Stromal cell of bone marrow (primary cell): ENCODE results near the gene GFOD1.
A peak's percentile ranks its signal among the peaks of the same experiment; 100 is the strongest.
"Not testable (repeated sequence)": the region's sequence is repeated elsewhere in the genome, so short reads cannot be mapped to it uniquely, and the experiment has no call there.

Experiments
- DNase-seq: peaks from one replicate; pipeline ENCODE4 v3.0.0-alpha.2; 2012; ENCODE audit warnings: low read depth

GFOD1 gene

DNA sequence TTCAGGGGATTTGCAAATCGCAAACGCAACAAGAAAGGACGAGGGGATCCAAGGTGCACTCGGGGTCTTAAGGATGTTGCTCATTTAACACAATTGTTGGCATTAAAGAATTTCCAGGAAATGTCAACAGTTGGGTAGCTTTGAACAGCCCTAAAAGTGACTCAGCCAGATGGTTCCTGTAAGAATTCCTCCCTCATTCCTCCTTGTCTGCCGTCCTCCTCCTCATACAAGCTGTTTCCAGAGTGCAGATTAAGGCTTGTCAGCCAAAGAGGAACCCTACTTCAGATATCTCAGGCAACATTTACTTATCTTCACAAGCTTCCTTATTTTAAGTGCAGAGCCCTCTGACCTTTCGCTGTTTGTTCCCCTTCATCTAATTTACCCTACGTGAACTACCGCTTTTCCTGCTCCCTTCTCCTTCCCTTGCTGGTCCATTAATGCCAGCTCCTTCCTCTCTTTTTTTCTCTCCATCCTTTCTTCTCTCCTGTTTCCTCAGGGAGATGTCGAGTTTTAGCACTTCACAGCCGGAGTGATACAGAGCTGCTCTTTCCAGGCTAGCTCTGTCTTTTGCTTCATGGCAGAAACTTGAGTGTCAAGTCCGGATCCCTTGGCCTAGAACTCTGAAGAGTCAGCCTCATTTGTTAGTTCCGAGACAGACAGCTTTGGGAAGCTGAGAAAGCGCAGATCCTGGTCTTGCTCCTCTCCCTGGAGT lies 132.9 kb downstream of the GFOD1 start:
- DNase-seq = no peak

DNA sequence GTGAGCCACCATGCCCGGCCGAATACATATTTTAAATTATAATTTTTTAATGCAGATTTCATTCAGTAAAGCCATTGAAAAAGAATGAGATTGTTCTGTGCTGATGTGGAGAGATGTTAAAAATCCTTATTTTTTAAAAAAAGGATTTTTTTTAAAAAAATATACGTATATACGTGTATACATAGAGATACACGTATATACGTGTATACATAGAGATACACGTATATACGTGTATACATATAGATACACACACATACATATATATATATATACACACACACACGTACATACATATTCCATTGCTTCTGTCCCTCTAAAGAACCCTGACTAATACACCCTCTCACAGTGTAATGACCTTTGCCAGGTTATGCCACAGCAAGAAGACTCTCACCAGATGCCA lies 135.2 kb downstream of the GFOD1 start:
- DNase-seq = no peak

DNA sequence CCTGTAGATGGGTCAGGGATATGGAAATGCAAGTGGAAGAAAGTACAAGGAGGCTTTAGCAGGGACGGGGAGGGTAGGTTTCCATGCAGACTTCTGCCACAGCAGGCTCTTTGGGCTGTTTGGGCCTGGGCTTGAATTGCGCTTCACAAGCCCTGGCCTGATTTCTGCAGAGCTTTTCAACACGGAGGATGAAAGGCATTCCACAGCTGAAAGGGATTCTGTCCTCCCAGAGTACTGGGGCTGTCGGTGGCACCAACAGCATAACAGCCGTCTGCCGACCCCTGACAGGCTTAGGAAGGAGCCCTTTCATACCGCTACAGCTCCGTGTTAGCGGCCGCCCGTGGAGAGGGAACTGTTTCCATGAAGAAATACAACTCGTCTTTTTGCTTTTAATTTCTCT lies 136.1 kb downstream of the GFOD1 start:
- DNase-seq = no peak

DNA sequence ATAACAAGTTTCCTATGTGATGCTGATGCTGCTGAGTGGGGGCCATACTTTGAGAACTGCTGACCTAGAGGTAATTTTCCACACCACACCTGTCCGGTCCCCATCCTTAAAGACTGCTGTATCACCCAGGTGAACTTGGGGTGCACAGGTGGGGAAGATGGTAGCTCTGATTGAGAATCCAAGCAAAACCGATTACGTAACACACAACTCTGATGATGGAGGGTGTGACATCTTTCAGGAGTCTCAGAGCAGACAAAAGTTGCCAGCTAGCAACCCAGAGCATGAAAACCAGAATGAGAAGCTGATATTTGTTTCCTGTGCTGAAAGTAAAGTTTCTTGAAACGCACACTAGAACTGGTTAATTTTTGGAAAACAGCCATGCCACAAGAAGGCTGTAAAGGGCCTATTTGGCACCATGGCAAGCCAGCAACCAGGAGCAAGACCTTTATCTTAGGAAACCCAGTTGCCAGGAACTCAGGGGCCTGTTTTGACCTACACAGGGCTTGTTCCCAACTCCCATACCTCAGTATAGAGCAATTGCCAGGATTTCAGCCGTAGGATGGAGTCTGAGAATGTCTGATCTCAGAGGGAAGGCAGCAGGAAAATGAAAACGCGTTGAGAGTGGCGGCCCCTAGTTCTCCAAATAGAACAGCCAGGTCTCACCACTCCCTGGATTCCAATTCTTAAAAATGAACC lies 137.4 kb downstream of the GFOD1 start:
- no peak for DNase-seq

DNA sequence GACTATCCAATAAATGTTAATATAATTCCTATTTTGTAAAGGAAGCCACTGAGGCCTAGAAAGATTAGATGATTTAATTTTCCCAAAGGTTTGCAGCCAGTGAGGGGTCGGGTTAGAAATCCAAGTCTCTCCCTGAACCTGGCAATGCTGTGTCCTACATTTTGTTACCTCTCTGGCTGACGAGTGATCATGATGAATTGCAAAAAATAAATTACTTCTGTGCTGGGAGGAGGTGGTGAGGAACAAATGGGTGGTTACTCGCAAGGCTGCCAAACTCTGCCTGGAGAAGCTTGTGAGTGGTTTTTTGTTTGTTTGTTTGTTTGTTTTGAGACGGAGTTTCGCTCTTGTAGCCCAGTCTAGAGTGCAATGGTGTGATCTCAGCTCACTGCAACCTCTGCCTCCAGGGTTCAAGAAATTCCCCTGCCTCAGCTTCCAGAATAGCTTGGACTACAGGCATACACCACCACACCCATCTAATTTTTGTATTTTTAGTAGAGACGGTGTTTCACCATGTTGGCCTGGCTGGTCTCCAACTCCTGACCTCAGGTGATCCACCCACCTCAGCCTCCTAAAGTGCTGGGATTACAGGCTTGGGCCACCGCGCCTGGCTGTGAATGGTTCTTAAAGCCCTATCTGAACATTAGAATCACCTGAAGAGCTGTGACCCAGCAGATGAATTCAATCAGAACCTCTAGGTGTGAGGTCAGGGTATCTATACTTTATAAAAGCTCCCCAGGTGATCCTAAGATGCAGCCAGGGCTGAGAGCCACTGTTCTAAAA lies 138.9 kb downstream of the GFOD1 start:
- DNase-seq = no peak

DNA sequence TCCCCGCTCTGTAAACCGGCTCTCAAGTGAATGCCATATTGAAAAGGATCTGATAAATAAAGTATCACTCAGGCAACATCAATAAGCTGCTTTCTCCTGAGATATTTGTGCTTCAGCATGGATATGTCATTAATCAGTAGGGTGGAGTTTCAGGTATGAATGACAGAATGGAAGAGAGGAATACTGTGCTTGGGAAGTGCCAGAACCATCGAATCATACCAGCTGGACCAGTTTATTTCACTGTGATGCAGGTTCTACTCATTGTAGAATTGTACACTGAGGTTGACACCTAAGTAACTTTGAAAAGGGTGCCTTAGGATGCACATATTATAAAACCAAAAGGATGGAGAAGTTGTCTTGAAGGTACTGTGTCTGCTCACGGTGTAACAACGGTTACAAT lies 141.2 kb downstream of the GFOD1 start:
- DNase-seq = no peak

DNA sequence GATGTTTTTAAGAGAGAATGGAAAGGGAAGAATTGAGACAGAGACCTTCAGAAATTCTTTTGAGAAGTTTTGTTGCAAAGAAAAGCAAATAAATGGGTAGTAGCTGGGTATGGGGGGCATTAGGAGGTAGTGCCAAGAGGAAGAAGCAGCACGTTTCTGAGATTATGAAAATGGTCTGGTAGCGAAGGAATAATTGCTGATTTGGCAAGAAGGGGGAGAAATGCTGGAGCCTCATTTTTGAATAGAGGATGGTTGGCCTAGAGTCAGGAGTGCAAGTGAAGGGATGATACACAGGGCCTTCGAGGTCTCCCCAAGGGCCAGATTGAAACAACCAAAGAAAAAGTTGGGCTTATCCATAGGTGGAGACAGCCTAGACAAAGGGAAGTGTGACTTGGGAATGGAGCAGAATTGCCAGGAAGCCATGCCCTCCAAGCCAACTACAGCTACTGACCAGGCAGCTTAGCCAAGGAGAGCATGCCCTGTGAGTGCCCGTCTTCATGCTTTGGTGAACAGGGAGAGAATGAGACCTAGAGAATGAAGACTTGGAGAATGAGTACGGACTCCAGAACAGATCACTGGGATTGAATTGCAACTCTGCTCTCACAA lies 144.9 kb downstream of the GFOD1 start:
- DNase-seq = no peak

DNA sequence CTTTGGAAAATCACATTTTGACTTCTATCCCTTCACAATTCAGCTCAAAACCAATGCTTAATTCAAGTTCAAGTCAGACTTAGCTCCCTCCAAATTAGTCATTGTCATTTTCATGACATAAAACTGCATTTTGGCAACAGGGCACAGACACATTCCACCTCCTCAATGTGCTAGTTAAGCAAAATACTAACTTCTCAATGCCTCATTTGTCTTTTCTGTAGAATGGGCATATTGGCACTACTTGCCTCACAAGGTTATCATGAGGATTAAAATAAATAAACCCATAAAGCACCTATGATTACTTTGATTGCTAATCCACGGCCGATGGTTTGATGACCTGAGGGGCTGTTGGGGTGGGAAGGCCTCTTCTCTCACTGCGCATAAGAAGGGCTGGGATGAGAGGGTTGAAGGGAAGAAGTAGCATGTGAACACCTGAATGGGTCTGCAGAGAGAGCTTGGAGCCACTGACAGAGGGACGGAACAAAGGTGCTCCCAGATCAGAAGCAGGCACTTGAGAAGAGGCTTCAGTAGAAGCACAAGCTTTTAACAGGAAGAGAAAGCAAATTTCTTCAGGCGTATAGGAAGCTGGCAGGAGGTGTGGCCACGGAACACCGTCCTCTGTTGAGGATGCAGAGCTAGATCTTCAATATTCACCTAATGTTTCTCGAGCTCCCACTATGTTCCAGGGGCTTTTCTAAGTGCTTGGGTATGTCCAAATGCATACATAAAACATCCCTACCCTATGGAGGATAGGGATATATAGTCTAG lies 147.4 kb downstream of the GFOD1 start:
- DNase-seq = no peak

DNA sequence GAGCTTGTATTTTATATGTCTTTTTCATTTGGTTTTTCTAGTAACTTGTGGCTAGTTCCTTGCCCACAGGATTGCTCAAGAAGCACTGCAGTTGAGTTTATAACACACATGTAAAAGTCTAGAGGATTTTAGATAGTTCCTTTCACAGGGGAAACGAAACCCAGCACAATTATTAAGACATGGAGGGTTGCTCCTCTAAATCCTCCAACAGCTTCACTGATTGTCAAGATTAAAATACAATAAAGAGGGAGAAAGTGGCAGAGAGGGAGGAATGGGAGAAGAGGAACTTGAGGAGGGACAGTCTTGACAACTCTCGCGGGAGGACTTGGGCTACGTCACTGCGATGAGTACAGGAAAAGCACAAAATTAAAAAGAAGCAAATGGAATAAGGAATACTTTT lies 149.4 kb downstream of the GFOD1 start:
- DNase-seq = no peak

DNA sequence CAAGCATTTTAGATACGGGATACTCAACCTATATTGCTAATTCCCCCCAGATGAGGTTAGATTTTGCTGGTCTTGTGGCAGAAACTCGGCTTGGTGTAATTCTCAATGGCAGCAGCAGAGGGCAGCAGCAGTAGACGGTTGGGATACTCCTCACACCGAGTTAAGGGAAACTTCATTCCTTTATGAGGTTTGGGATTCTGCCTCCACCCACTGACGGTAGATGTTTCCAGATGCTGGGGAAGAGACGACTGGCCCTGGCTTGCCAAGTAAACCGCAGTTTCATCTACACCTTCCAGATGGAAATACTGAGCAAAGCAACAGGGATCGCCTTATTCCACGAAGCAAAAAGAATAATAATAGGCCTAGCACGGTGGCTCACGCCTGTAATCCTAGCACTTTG lies 150.8 kb downstream of the GFOD1 start:
- peak; percentile 86 for DNase-seq

DNA sequence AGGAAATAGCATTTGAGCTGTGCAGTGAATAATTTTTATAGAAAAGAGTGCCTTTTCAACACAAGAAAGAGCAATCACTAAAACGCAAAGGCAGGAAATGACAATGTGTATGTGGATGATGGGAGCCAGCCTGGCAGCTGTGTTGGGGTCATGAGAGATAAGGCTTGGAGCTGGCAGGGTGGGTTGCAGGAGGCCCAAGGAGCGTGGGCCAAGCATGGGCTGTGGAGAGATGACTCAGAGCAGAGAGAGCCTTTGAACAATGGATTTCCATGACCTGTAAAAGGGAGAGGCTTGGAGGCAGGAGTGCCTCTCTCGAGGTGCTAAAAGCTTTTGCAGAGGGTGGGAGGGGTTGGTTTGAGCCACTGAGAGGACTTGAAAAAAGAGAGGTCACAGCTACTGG lies 152.4 kb downstream of the GFOD1 start:
- DNase-seq = no peak

DNA sequence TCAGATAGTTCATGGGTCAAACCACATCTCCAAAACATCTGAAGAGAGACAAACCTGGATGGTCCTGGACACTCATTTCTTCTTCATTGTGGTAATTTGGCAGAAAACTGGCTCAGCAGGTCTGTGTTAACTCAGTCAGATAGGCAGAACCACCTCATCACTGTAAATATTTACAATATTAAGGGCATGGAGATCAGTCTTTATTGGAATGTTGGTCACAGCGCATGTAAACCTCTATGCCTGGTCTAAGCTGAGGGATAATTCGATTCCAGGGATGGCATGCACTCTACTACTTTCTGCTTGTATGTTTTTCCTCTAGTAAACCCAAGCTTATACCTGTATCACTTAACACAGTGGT lies 155.1 kb downstream of the GFOD1 start:
- DNase-seq = no peak

DNA sequence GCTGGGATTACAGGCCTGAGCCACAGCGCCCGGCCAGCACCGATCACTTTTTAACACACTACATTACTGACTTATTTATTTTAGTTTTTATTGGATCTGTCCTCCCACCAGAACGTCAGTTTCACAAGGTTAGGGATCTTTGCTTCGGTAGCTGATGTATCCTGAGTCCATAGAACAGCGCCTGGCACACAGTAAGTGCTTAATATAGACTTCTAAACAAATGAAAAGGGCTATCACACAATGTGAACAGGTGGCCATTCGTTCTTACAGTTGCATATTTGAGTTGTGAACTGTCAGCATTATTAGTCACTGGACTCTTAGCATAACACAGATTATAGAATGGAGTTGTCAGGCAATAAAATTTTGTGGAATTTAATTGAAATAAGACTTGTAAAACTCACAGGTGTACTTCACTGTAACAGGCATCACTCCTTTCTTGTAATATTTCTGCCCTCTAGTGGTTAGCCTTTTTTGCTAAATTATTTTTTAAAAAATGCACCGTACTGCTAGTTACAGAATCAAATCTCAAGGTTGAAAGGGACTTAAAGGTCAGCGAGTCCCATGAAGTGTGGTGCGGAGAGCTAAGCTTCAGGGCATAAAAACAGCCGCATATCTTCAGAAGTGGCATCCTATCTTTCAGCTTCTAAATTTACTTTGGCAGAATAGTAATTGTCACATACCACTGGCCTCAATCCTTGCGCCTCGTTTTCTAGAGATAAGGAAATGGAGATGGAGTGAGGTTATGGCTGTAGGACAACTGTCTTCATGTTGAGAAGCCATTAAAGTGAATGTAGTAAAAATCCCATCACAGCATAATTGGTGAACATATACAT lies 155.7 kb downstream of the GFOD1 start:
- DNase-seq = no peak

DNA sequence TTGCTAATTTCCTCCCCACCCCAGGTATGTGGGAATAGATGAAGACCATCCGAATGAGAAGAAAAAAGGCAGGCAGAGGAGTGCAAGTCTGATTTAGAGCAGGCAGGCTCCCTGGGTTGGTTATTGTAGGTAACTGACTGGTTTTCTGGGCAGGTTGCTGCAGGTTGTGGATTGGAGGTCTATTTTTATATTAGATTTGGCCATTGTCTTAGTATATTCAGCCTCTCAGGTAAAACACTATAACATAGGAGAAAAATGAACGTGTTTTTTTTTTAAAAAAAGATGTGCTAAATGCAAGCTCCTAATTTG lies 158.6 kb downstream of the GFOD1 start:
- DNase-seq = no peak

DNA sequence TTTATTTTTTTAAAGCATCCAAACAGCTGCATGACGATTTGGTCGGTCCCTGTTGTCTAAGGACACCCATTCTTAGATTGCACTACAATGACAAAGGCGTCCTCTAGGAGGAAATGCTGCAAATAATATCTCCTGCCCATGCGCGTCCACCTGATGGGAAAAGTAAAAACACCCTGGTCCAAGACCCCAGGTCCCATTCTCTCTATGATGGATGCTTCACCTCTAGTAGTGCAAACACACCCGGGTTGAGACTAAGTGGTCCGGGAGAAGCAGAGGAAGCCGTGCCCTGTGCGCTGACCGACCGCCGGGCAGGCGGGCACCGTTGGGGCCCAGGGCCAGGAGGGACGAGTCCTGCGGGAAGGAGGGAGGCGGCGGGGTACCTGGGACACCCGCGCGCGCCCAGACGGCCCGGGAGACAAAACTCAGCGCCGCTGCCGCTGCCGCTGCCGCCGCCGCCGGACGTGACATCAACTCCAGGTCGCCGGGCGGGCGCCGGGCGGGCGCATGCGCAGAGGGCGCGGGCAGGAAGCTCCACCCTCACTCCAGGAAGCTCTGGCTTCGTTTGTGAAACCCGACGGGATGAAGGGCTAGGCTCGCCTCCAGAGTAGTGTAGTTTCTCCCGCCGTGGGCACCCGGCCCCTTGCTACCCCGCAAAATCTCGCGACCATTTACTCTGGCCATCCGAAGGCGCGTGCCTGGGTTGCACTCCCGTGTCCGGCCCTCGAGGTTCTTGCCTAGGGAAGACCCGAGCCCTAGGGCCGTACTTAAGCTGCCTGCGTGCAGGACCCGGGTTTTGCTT lies 159.1 kb downstream of the GFOD1 start, which contains the start of gene TBC1D7:
Gene TBC1D7 (minus strand): TSS at position 462 of the 799 bp plus-strand sequence. CDS start 1,639 bp downstream, outside the sequence.
- peak; percentile 79 for DNase-seq

DNA sequence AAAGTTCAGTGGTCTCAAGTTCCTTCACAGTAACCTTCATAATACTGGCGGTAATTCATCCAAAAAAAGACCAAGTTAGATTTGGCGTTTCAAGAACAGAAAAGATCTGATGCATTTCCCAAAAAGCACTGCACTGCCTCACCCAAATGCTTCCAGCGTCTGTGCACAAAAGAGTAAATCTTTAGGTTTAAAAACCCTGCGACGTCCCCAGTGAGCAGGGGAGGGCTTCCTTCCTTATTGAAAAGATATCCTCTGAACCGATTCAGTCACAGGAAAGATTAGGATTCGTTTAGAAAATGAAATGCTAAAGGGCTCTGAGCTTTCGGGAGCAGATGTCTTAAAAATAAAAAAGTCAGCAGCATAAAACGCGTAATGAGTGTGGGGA lies 159.7 kb downstream of the GFOD1 start:
- DNase-seq = no peak

DNA sequence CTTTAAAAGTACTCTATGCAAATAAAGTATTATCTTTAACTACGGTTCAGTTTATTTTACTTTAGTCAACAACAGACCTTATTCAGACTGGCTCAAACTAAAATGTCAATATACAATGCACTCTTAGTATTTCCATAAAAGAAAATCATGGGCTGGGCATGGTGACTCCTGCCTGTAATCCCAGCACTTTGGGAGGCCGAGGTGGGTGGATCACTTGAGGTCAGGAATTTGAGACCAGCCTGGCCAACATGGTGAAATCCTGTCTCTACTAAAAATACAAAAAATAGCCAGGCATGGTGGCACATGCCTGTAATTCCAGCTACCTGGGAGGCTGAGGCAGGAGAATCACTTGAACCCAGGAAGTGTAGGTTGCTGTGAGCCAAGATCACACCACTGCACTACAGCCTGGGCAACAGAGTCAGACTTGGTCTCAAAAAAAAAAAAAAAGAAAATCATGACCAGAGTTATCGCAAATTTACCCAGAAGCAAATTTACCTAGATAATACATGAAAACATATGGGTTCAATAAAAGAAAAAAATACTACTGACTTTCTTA lies 161.3 kb downstream of the GFOD1 start:
- DNase-seq = not testable (repeated sequence)

DNA sequence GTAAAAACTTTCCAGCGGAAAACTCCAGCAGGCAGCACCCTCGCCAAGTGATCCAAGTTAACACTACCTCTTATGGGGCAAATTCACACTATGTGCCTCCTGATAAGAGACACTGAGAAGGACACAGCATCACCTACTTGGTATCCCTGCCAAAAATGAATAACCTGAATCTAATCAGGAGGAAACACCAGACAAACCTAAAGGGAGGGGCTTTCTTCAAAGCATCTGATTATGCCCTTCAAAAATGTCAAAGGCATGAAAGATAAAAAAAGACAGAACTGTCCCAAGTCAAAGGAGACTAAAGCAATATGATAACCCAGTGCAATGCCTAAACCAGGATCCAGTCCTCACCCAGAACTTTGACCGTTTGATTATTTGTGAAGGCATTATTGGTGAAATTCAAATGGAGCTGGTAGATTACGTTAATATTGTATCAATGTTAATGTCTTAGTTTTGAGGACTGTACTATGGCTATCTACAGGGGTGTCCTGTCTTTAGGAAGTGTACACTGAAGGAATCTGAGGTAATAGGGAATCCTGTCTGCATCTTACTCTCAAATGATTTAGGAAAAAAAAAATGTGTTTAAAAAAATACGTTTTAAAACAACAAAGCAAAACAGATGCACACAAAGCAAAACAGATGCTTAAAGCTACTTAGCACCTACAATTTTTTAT lies 167.4 kb downstream of the GFOD1 start:
- DNase-seq = no peak

DNA sequence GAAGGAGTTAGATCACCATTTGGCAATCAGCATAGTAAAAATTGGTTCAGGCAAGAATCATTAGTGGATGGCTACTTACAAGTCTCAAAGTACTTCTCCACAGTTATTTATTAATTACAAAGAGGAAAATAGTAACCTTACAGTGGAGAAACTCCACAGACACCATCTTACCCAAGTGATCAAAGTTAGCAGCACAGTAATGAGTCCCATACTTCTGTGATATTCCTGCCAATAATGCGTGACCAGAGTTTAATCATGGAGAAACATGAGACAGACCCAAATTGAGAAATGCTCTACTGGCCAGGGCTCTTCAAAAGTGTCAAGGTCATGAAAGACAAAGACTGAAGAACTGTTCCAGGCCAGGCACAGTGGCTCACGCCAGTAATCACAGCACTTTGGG lies 168.6 kb downstream of the GFOD1 start:
- no peak for DNase-seq
